H1 (cell line): Measurements from ENCODE around the gene CAPN11. TPM values are rescaled to one million over a fixed set of nuclear protein-coding genes. Genes with fewer than 3 reads are reported as not detected.

Source experiments
- CTCF ChIA-PET: fragments of 300-600 bp; sonication (Branson Sonifier 250); formaldehyde crosslinking; loops from one replicate; lab custom pipeline; 2021; ENCODE audit not compliant: partially characterized antibody; lab: Charles Lee
- POLR2A ChIA-PET: fragments of 300-600 bp; sonication (Branson Sonifier 250); formaldehyde crosslinking; loops from one replicate; lab custom pipeline; 2021; ENCODE audit warnings: inconsistent platforms; ENCODE audit not compliant: partially characterized antibody; lab: Charles Lee
- DNase-seq, 2 experiments: peaks; one replicate each; pipeline versions ENCODE4 v3.0.0 to v3.0.0-alpha.2; 2010 to 2022; ENCODE audit warnings: low spot score in 2 of 2, low read depth in 1 of 2, mixed read lengths in 1 of 2
- FAIRE-seq: peaks from 2 replicates; lab custom pipeline; 2011; peaks lifted over from hg19 to GRCh38; lab: Jason Lieb, UNC
- H2AFZ ChIP-seq: 2 replicates; pipeline ENCODE4 v1.8.1; 2012; ENCODE audit warnings: low read length, inconsistent platforms
- H2AK5ac ChIP-seq: 2 replicates; pipeline ENCODE4 v1.6.1; 2013; ENCODE audit warnings: low read depth, low read length
- H2BK120ac ChIP-seq: replicated peaks from 2 replicates; pipeline ENCODE3; 2013; ENCODE audit warnings: low read depth, low read length, inconsistent platforms
- H2BK12ac ChIP-seq: 2 replicates; pipeline ENCODE4 v1.6.1; 2013; ENCODE audit warnings: low read depth, low read length
- H2BK15ac ChIP-seq: 2 replicates; pipeline ENCODE4 v1.6.1; 2013; ENCODE audit warnings: low read length
- H2BK20ac ChIP-seq: 2 replicates; pipeline ENCODE4 v1.6.1; 2013; ENCODE audit warnings: low read length
- H2BK5ac ChIP-seq: 2 replicates; pipeline ENCODE4 v1.6.1; 2013; ENCODE audit warnings: low read depth, low read length
- H3K14ac ChIP-seq: 2 replicates; pipeline ENCODE4 v1.6.1; 2013; ENCODE audit warnings: inconsistent platforms; ENCODE audit not compliant: insufficient read length
- H3K18ac ChIP-seq: 2 replicates; pipeline ENCODE4 v1.6.1; 2013; ENCODE audit warnings: low read length; ENCODE audit errors: extremely low read depth
- H3K23ac ChIP-seq: 2 replicates; pipeline ENCODE4 v1.6.1; 2013; ENCODE audit warnings: inconsistent platforms; ENCODE audit not compliant: insufficient read length
- H3K23me2 ChIP-seq: 2 replicates; pipeline ENCODE4 v1.6.1; 2013; ENCODE audit warnings: low read depth, low read length
- H3K27ac ChIP-seq: 2 replicates; pipeline ENCODE4 v1.6.1; 2011; ENCODE audit warnings: low read depth, low read length, inconsistent platforms
- H3K27me3 ChIP-seq, 4 experiments: replicated peaks in 1 of 4; 1 replicate in 1 of 4; 2 replicates in 3 of 4; pipeline versions ENCODE4 v1.6.1 to v1.8.1; 2011 to 2013; ENCODE audit warnings: low read length in 3 of 4, mild to moderate bottlenecking in 3 of 4, inconsistent platforms in 2 of 4, mixed read lengths in 2 of 4, moderate library complexity in 1 of 4; ENCODE audit not compliant: control insufficient read depth in 3 of 4, insufficient read depth in 3 of 4; ENCODE audit errors: extremely low read depth in 1 of 4
- H3K36me3 ChIP-seq, 4 experiments: 2 replicates each; pipeline versions ENCODE4 v1.6.1 to v1.8.1; 2011 to 2013; ENCODE audit warnings: mild to moderate bottlenecking in 4 of 4, low read length in 3 of 4, moderate library complexity in 2 of 4, control low read depth in 1 of 4, inconsistent platforms in 1 of 4; ENCODE audit not compliant: insufficient read depth in 4 of 4, control insufficient read depth in 2 of 4
- H3K4ac ChIP-seq: replicated peaks from 2 replicates; pipeline ENCODE3; 2013; ENCODE audit warnings: low read length, low read depth, mixed read lengths, inconsistent platforms; ENCODE audit not compliant: insufficient read length
- H3K4me1 ChIP-seq, 4 experiments: replicated peaks in 1 of 4; 1 replicate in 1 of 4; 2 replicates in 3 of 4; pipeline versions ENCODE4 v1.6.1 to v1.8.1; 2011 to 2013; ENCODE audit warnings: low read length in 3 of 4, inconsistent platforms in 2 of 4, mixed read lengths in 1 of 4; ENCODE audit not compliant: insufficient read depth in 4 of 4, control insufficient read depth in 3 of 4
- H3K4me2 ChIP-seq, 2 experiments: 2 replicates each; pipeline versions ENCODE4 v1.6.1 to v1.8.1; 2011 to 2013; ENCODE audit warnings: low read depth in 2 of 2, low read length in 2 of 2, control low read depth in 1 of 2, inconsistent platforms in 1 of 2, mild to moderate bottlenecking in 1 of 2; ENCODE audit not compliant: insufficient read depth in 1 of 2
- H3K4me3 ChIP-seq, 4 experiments: fragments of 200-600, 300-600 bp in 1 of 4; sonication (generic), shearing (Covaris generic), sonication (Bioruptor Twin) in 1 of 4; 2 replicates each; pipeline versions ENCODE4 v1.5.1 to v1.8.1; 2011 to 2016; ENCODE audit warnings: low read length in 4 of 4, low read depth in 3 of 4, control low read depth in 2 of 4, inconsistent platforms in 2 of 4, mild to moderate bottlenecking in 2 of 4, mixed read lengths in 1 of 4, moderate library complexity in 1 of 4; ENCODE audit not compliant: insufficient read depth in 2 of 4; ENCODE audit errors: extremely low read depth in 1 of 4
- H3K56ac ChIP-seq: replicated peaks from 2 replicates; pipeline ENCODE3; 2013; ENCODE audit warnings: low read depth, mild to moderate bottlenecking, mixed read lengths, low read length, inconsistent platforms; ENCODE audit not compliant: insufficient read length
- H3K79me1 ChIP-seq: 2 replicates; pipeline ENCODE4 v1.6.1; 2013; ENCODE audit warnings: low read depth, low read length, control low read depth
- H3K79me2 ChIP-seq, 2 experiments: 2 replicates each; pipeline versions ENCODE4 v1.6.1 to v1.8.1; 2012 to 2013; ENCODE audit warnings: low read length in 2 of 2, mild to moderate bottlenecking in 2 of 2, inconsistent platforms in 1 of 2; ENCODE audit not compliant: insufficient read depth in 2 of 2, control insufficient read depth in 1 of 2
- H3K9ac ChIP-seq, 4 experiments: replicated peaks in 1 of 4; 1 replicate in 1 of 4; 2 replicates in 3 of 4; pipeline versions ENCODE4 v1.6.1 to v1.8.1; 2011 to 2013; ENCODE audit warnings: low read depth in 3 of 4, low read length in 3 of 4, control low read depth in 2 of 4, mild to moderate bottlenecking in 2 of 4, moderate library complexity in 2 of 4, inconsistent platforms in 1 of 4; ENCODE audit errors: extremely low read depth in 1 of 4
- H3K9me3 ChIP-seq, 2 experiments: 2 replicates each; pipeline versions ENCODE4 v1.6.1 to v1.8.1; 2012 to 2013; ENCODE audit warnings: mild to moderate bottlenecking in 2 of 2, moderate library complexity in 2 of 2, control low read depth in 1 of 2, inconsistent platforms in 1 of 2, low read depth in 1 of 2, low read length in 1 of 2, mixed read lengths in 1 of 2; ENCODE audit not compliant: insufficient read depth in 2 of 2
- H4K20me1 ChIP-seq, 2 experiments: replicated peaks in 1 of 2; 2 replicates each; pipeline versions ENCODE3 to v1.8.1; 2011 to 2013; ENCODE audit warnings: inconsistent platforms in 2 of 2, low read length in 2 of 2, mild to moderate bottlenecking in 1 of 2; ENCODE audit not compliant: insufficient read depth in 2 of 2, control insufficient read depth in 1 of 2
- H4K5ac ChIP-seq: 2 replicates; pipeline ENCODE4 v1.6.1; 2013; ENCODE audit warnings: low read length, low read depth, mixed read lengths, inconsistent platforms; ENCODE audit not compliant: insufficient read length
- H4K8ac ChIP-seq: 2 replicates; pipeline ENCODE4 v1.8.0; 2013; ENCODE audit warnings: mild to moderate bottlenecking, moderate library complexity, low read length, inconsistent platforms; ENCODE audit not compliant: insufficient read depth; ENCODE audit errors: extremely low read depth
- H4K91ac ChIP-seq: replicated peaks from 2 replicates; pipeline ENCODE3; 2013; ENCODE audit warnings: low read length, mixed read lengths, inconsistent platforms; ENCODE audit not compliant: insufficient read length
- ATF2 ChIP-seq: IDR thresholded peaks from 2 replicates; pipeline ENCODE4 v1.6.1; 2012; ENCODE audit warnings: low read length, inconsistent platforms
- CBX8 ChIP-seq: fragments of 300-800, 300-1000 bp; sonication (generic); IDR thresholded peaks from 2 replicates; pipeline ENCODE4 v1.7.1; 2016; ENCODE audit warnings: low read depth, low read length, borderline replicate concordance
- FOSL1 ChIP-seq: IDR thresholded peaks from 2 replicates; pipeline ENCODE4 v1.6.1; 2011; ENCODE audit warnings: mild to moderate bottlenecking, low read depth, low read length, moderate library complexity; ENCODE audit not compliant: insufficient read depth
- POLR2A ChIP-seq, 2 experiments: IDR thresholded peaks; 1 replicate in 1 of 2; 2 replicates in 1 of 2; pipeline ENCODE4 v1.6.1; 2011; ENCODE audit warnings: low read depth in 2 of 2, low read length in 2 of 2, mild to moderate bottlenecking in 2 of 2; ENCODE audit errors: control extremely low read depth in 1 of 2
- RAD21 ChIP-seq, 2 experiments: IDR thresholded peaks in 1 of 2; conservative IDR thresholded peaks in 1 of 2; 2 replicates each; pipeline ENCODE4 v1.6.1; 2011; ENCODE audit warnings: low read depth in 2 of 2, low read length in 2 of 2, improper control_type of control experiment in 1 of 2, inconsistent platforms in 1 of 2, mild to moderate bottlenecking in 1 of 2, moderate library complexity in 1 of 2
- SAP30 ChIP-seq: fragments of 300-600 bp; sonication (generic); IDR thresholded peaks from 2 replicates; pipeline ENCODE4 v1.7.1; 2012; ENCODE audit warnings: low read length, moderate library complexity, mild to moderate bottlenecking, inconsistent platforms; ENCODE audit not compliant: insufficient read depth, insufficient replicate concordance
- SP1 ChIP-seq: IDR thresholded peaks from 2 replicates; pipeline ENCODE4 v1.6.1; 2011; ENCODE audit warnings: low read depth, low read length
- TAF7 ChIP-seq: optimal IDR thresholded peaks from 2 replicates; pipeline ENCODE3; 2011; ENCODE audit warnings: low read depth, mild to moderate bottlenecking, inconsistent platforms, low read length, moderate library complexity, borderline replicate concordance
- USF2 ChIP-seq: IDR thresholded peaks from 2 replicates; pipeline ENCODE4 v1.6.1; 2011; ENCODE audit warnings: low read length, improper control_type of control experiment
- WGBS, 2 experiments: shearing (Covaris generic) in 1 of 2; methylation state at CpG; one replicate each; pipeline versions ENCODE4 v1.1.6 to v1.1.7; 2013 to 2015; ENCODE audit warnings: low lambda C conversion rate in 2 of 2, mixed read lengths in 2 of 2, inconsistent platforms in 1 of 2, low coverage in 1 of 2, missing lambda C conversion rate in 1 of 2; ENCODE audit not compliant: insufficient replicate concordance in 2 of 2, insufficient coverage in 1 of 2, insufficient read length in 1 of 2; ENCODE audit errors: extremely low coverage in 1 of 2, missing lambda C conversion rate in 1 of 2; 5-methylcytosine and 5-hydroxymethylcytosine counted together
- polyA plus RNA-seq, 7 experiments: library from polyadenylated mRNA; depleted of rRNA in 3 of 7; stranded (reverse) in 5 of 7; unstranded in 2 of 7; fragments of >200 nt in 5 of 7; fragments of 200-250 nt in 2 of 7; gene quantifications; 1 replicate in 5 of 7; 2 replicates in 1 of 7; 4 replicates in 1 of 7; pipeline versions ENCODE4 v1.2.1 to v1.2.3, GENCODE V29; 2011 to 2013; ENCODE audit warnings: missing spikeins in 2 of 7, mixed read lengths in 2 of 7
- total RNA-seq: library from RNA; stranded (reverse); fragmentation: NEBNext Ultra II Directional; extraction: Animal tissue kit (Norgen Biotek cat#: 25700); gene quantifications from 2 replicates; pipeline ENCODE4 v1.2.1, GENCODE V29; 2021

CAPN11 gene
- total and polyA plus RNA-seq, 2 of the 8 experiments (the other 6 are each of a cell fraction or from before 2014, with no cell fraction given) = 0.95 to 0.97 TPM

GRCh38 chr6:44110005-44110676 lies 48.5 kb upstream of the CAPN11 start:
- Histone ChIP-seq H3K4me3 (no peak overlapping the region), H2AFZ (no peak overlapping the region), H3K9ac (no peak overlapping the region), H3K27ac (no peak overlapping the region), H2BK120ac (no peak overlapping the region), H3K27me3 (no peaks in the 10 kb centered on the region), H3K9me3 (no peaks in the 10 kb centered on the region), H2BK15ac (no peak overlapping the region), H2AK5ac (no peak overlapping the region), H4K91ac (no peak overlapping the region), H3K4ac (no peak overlapping the region), H4K8ac (no peak overlapping the region), H2BK20ac (no peak overlapping the region), H3K14ac (no peak overlapping the region), H3K23me2 (no peaks in the 10 kb centered on the region; the same call in 1 of the 2 replicates), H3K79me2 (peaks cover 0 to 16% of the 10 kb centered on the region in 2 experiments; a peak in 1 of 4 replicates), H3K36me3 (peaks cover 17 to 67% (median 34%) of the 10 kb centered on the region in 4 experiments), H3K56ac (no peak overlapping the region), H3K4me1 (no peaks in the 10 kb centered on the region), H3K79me1 (peaks cover 8% of the 10 kb centered on the region), H3K4me2 (no peak overlapping the region), H2BK5ac (peak overlapping the region; percentile 66), H2BK12ac (no peak overlapping the region), H4K20me1 (peaks cover 4 to 22% of the 10 kb centered on the region in 2 experiments), H3K23ac (no peak overlapping the region), H4K5ac (no peak overlapping the region), H3K18ac (no peak overlapping the region)
- POLR2A ChIA-PET = interaction anchor here (0.9 to 3.1 kb wide), 11 partner anchors 10 to 368 kb away, joined by 3 to 15 read pairs (median 4); partner anchors contain the start of gene HSP90AB1
- DNase-seq = no peak
- CTCF ChIA-PET = interaction anchor here (0.7 to 22.5 kb wide), 12 partner anchors 10 to 253 kb away, joined by 3 to 255 read pairs (median 6); no protein-coding TSS in a partner anchor
- no peak for FAIRE-seq
- WGBS, 2 experiments = 88% methylated on average over 6 of the region's 6 CpGs; no CpG with 5 or more reads in 1 of the 2 experiments
- no peak for TF ChIP-seq SP1
- no peak for TF ChIP-seq RAD21 (IDR thresholded peaks at IDR 0.05 in 1 of 2, conservative IDR thresholded peaks at IDR 0.05 in 1 of 2; ENCODE audit: low read depth in 2 of 2, low read length in 2 of 2)
- TF ChIP-seq USF2 = no peak
- TF ChIP-seq ATF2 = no peak
- TF ChIP-seq CBX8 = no peak
- TF ChIP-seq POLR2A (IDR thresholded peaks at IDR 0.05; ENCODE audit: control extremely low read depth in 1 of 2, low read depth in 2 of 2, low read length in 2 of 2) = no peak
- TF ChIP-seq FOSL1 = no peak
- no peak for TF ChIP-seq SAP30
- no peak for TF ChIP-seq TAF7
